Measurements from ENCODE around the gene DDX39B. TPM values are rescaled to one million over a fixed set of nuclear protein-coding genes. Genes with fewer than 3 reads are reported as not detected.
"Not testable (repeated sequence)": the region's sequence is repeated elsewhere in the genome, so short reads cannot be mapped to it uniquely, and the experiment has no call there.

DDX39B gene
- total RNA-seq, 1 donor from 2014 or later, result 134 TPM

DNA sequence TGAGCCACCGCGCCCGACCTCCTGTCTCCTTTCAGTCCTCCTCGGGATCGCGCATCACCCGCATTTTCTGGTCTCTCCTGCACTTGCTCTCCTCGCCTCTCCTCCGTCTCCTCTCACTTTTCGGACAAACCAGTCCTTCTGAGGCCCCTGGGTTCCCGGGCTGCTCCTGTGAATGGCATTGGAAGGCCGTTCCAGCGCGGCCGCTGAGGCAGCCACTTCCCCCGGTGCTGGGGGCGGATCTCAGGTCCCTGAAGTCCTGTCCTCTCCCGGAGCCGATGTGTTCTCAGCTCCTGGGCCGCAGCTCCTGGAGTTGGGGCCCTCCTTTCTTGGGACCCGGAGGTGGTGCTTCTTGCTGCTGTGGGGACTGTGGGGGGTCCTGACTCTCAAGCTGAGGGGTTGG lies 43.1 kb downstream of the DDX39B start:
- no peaks in the 10 kb centered on the region for H3K36me3 ChIP-seq
- no peak for DNase-seq (ENCODE audit: low spot score in 2 of 2)
- no peaks in the 10 kb centered on the region for H3K27me3 ChIP-seq
- H3K4me1 ChIP-seq, result peaks cover 0 to 4% of the 10 kb centered on the region in 2 donors
- TF ChIP-seq, protein P1, sequence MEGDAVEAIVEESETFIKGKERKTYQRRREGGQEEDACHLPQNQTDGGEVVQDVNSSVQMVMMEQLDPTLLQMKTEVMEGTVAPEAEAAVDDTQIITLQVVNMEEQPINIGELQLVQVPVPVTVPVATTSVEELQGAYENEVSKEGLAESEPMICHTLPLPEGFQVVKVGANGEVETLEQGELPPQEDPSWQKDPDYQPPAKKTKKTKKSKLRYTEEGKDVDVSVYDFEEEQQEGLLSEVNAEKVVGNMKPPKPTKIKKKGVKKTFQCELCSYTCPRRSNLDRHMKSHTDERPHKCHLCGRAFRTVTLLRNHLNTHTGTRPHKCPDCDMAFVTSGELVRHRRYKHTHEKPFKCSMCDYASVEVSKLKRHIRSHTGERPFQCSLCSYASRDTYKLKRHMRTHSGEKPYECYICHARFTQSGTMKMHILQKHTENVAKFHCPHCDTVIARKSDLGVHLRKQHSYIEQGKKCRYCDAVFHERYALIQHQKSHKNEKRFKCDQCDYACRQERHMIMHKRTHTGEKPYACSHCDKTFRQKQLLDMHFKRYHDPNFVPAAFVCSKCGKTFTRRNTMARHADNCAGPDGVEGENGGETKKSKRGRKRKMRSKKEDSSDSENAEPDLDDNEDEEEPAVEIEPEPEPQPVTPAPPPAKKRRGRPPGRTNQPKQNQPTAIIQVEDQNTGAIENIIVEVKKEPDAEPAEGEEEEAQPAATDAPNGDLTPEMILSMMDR (IDR thresholded peaks at IDR 0.05), result no peak
- H3K9me3 ChIP-seq, result no peaks in the 10 kb centered on the region
- intact Hi-C loops (cut with DNase I), result loop anchor here (10.0 kb wide), 1 partner anchor 1524 kb away; no protein-coding TSS in a partner anchor
- H3K27ac ChIP-seq, result no peak overlapping the region
- peak overlapping the region in 1 of 2 donors; percentile 71 for H3K4me3 ChIP-seq

DNA sequence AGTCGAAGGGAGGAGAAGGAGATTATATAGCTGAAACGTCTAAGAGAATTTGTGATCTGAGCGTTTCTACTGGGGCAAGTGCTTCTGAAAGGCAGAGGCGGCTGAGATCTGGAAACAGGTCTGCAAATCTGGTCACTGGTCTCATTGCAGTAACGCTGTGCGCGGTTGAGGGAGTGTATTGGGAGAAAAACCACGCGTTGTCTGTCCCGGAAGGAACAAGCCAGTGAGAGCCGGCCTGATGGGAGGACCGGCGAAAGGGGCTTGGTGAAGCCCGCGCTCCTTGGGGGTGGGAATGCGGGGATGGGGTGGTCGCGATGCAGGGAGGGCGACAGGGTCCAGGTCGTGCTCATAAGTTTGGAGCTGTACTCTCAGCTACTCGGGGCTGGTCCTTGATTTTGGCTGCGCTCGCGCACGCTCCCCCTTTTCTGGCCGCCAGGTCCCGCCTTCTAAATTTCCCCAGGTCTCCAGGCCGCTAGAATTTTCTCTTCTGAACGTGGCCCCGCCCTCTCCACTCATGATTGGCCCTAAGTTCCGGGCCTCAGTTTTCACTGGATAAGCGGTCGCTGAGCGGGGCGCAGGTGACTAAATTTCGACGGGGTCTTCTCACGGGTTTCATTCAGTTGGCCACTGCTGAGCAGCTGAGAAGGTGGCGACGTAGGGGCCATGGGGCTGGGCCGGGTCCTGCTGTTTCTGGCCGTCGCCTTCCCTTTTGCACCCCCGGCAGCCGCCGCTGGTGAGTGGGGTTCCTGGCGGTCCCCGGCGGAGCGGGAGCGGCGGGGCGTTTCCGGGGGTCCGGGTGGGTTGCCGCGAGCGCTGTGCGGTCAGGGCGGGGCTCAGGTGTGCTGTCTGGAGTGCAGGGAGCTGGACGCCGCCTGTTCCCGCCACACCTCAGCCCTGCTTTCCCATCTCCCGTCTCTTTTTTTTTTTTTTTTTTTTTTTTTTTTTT lies 44.0 kb downstream of the DDX39B start, which contains the start of gene MICB:
TSS of gene MICB (plus strand) at position 615 of the 946 bp plus-strand sequence. CDS start at position 664, 49 bp downstream.
- Histone ChIP-seq H3K36me3 (no peaks in the 10 kb centered on the region), H3K4me3 (peak within 1 kb of the TSS; percentile 57 to 71), H3K27me3 (no peaks in the 10 kb centered on the region), H3K4me1 (peaks cover 0 to 4% of the 10 kb centered on the region in 2 donors), H3K27ac (peak within 1 kb of the TSS in 1 of 2 donors; percentile 55), H3K9me3 (no peaks in the 10 kb centered on the region)
- peak; percentile 55 to 87 for DNase-seq (ENCODE audit: low spot score in 2 of 2)
- TF ChIP-seq, protein P1 (IDR thresholded peaks at IDR 0.05), result no peak
- intact Hi-C loops (cut with DNase I), result loop anchor here (10.0 kb wide), 1 partner anchor 1523 kb away; no protein-coding TSS in a partner anchor

DNA sequence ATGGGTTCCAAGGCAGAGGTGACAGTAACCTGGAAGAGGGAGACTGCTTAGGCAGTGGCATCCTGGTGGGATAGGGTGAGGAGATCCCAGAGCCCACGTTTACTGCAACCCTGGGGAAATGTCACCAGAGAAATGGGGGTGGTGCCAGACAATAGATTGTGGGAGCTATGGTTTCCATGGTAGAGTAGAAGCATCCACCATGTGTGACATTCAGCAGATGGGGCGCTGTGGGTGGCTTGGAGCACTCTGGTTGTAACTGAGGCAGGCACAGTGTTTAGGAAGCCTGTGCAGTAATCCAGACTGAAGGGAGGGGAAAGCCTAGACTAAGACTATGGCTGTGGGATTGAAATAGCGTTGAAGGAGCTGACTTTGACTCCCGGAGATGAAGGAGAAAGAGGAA lies 45.0 kb downstream of the DDX39B start:
- H3K36me3 ChIP-seq; H3K9me3 ChIP-seq; H3K4me3 ChIP-seq; DNase-seq (ENCODE audit: low spot score in 2 of 2); H3K27me3 ChIP-seq; H3K4me1 ChIP-seq: not testable (repeated sequence)
- intact Hi-C loops (cut with DNase I), result loop anchor here (10.0 kb wide), 1 partner anchor 1522 kb away; no protein-coding TSS in a partner anchor
- peak overlapping the region in 1 of 2 donors; percentile 55 for H3K27ac ChIP-seq

DNA sequence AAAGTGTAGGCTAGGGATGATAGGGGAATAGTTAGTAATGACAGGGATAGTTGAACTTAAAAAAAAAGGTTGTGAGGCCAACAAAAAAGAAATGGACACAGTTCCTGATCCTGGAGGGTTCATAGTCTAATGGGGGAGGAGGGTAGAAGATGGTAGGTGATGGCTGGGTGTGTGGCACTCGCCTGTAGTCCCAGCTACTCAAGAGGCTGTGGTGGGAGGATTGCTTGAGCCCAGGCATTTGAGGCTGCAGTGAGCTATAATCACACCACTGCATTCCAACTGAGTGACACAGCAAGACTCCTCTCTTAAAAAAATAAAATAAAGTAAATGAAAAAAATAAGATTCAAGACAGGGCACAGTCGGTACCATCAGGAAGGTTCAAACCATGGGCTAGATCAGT lies 46.2 kb downstream of the DDX39B start:
- Histone ChIP-seq H3K27me3 (no peaks in the 10 kb centered on the region), H3K4me1 (peaks cover 0 to 6% of the 10 kb centered on the region in 2 donors), H3K36me3 (no peaks in the 10 kb centered on the region), H3K27ac (peak overlapping the region in 1 of 2 donors; percentile 79), H3K9me3 (no peaks in the 10 kb centered on the region), H3K4me3 (peak overlapping the region in 1 of 2 donors; percentile 80)
- intact Hi-C loops (cut with DNase I), result loop anchor here (2.0 to 10.0 kb wide), 3 partner anchors 47 to 1521 kb away; partner anchors contain the start of gene DDX39B
- TF ChIP-seq, protein P1 (IDR thresholded peaks at IDR 0.05), result no peak
- DNase-seq (ENCODE audit: low spot score in 2 of 2), result peak in 1 of 2 donors; percentile 59

DNA sequence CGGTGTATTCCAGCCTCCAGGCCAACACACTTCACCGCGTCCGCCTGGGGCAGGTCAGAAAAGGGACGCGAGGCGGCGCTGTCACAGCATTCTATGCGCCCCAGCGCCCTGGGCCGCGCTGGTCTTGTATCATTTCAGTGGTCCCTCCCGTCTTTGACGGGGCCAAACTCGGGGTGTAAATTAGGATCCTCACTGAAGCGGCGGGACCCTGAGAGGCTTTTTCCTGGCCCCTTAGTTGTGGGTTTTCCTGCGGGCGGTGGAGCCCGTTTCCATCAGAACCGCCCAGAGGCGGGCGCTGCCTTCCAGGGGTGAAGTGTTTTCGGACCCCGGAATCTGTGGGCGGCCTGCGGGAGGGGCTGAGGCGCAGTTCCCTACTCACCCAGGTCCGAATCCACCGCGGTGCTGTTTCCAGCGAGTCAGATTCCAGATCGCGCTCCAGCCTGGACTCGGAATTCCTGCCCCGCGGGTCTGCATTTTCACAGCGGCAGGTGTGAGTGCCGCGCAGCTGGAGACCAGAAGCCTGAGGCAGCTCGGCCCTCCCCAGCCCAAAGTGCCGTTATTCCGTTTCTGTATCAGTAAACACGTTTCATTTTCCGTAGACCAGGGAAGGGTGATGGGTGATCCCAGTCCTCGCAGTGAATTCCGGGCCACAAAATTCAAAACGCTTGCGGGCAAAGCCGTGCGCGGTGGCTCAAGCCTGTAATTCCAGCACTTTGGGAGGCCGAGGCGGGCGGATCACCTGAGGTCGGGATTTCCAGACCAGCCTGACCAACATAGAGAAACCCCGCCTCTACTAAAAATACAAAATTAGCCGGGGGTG lies 47.7 kb downstream of the DDX39B start:
- peak in 1 of 2 donors; percentile 88 for DNase-seq (ENCODE audit: low spot score in 2 of 2)
- Histone ChIP-seq H3K27ac (peak overlapping the region; percentile 67 to 79), H3K36me3 (no peaks in the 10 kb centered on the region), H3K4me3 (peak overlapping the region; percentile 72 to 80), H3K9me3 (no peaks in the 10 kb centered on the region), H3K4me1 (peaks cover 0 to 5% of the 10 kb centered on the region in 2 donors), H3K27me3 (no peaks in the 10 kb centered on the region)
- intact Hi-C loops (cut with DNase I), result loop anchor here (2.0 to 10.0 kb wide), 4 partner anchors 33 to 1519 kb away; partner anchors contain the start of genes DDX39B and MCCD1
- TF ChIP-seq, protein P1 (IDR thresholded peaks at IDR 0.05), result peak; percentile 64 to 79 (median 78)

- DNase-seq (ENCODE audit: low spot score in 2 of 2); H3K27me3 ChIP-seq; H3K4me1 ChIP-seq; H3K27ac ChIP-seq; H3K36me3 ChIP-seq; H3K9me3 ChIP-seq: not testable (repeated sequence)
- intact Hi-C loops (cut with DNase I), result loop anchor here (5.0 to 10.0 kb wide), 2 partner anchors 34 to 1519 kb away; partner anchors contain the start of gene MCCD1
- peak overlapping the region; percentile 72 to 80 for H3K4me3 ChIP-seq
Observed at GRCh38 chr6:31493550-31493874, 48.3 kb downstream of the DDX39B start.
